Stimulated activated CD8-positive, alpha-beta memory T cell treated with anti-CD3 and anti-CD28 coated beads, Interleukin-4, amount 100 ng/mL, for 48 hours (primary cell): ENCODE measurements around the gene SREK1.
"Not testable (repeated sequence)": the region's sequence is repeated elsewhere in the genome, so short reads cannot be mapped to it uniquely, and the experiment has no call there.

Experiments
- DNase-seq: peaks from one replicate; pipeline ENCODE4 v3.0.0-alpha.2; 2020

SREK1 gene

DNA sequence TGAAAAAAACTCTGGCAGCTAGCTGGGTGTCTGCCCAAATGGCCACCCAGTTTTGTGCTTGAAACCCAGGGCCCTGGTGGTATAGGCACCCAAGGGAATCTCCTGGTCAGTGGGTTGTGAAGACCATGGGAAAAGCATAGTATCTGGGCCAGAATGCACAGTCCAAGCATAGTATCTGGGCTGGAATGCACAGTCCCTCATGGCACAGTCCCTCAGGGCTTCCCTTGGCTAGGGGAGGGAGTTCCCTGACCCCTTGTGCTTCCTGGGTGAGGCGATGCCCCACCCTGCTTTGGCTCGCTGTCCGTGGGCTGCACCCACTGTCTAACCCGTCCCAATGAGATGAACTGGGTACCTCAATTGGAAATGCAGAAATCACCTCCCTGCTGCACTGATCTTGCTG lies 78.8 kb downstream of the SREK1 start:
- not testable (repeated sequence) for DNase-seq

DNA sequence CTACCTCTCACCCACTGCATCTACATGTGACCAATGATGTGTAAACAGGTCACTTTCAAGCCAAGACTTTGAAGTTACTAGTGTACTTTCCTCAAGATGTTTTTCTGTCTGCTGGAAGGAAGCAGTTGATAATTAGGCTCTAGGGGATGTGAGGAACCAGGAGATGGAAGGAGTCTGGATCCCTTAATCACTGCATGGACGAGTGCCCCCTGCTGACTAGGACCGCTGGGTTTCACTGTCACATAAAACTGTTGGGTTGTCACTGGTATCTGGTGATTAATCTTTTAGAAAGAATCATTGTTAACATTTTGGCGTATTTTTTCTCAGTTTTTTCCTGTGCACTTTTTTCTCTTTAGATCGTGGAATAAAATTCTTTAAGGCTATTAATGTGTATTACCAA lies 79.5 kb downstream of the SREK1 start:
- no peak for DNase-seq

DNA sequence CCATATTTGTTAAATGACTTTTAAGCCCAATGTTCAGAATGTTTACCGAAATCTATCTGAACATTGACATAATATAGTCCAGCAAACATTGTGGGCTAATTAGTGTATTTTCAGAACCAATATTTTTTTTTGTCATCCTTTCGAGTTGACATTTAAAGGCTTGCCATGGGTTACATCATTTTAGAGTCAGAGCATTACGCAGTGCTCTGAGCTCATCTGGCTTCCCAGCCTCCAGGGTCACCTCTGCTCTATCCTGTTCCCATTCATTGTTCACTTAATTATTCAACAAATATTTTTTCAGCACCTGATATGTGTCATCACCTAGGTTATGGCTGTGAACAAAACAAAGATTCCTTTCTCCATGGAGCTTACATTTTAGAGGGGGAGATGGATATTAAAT lies 80.2 kb downstream of the SREK1 start:
- no peak for DNase-seq

DNA sequence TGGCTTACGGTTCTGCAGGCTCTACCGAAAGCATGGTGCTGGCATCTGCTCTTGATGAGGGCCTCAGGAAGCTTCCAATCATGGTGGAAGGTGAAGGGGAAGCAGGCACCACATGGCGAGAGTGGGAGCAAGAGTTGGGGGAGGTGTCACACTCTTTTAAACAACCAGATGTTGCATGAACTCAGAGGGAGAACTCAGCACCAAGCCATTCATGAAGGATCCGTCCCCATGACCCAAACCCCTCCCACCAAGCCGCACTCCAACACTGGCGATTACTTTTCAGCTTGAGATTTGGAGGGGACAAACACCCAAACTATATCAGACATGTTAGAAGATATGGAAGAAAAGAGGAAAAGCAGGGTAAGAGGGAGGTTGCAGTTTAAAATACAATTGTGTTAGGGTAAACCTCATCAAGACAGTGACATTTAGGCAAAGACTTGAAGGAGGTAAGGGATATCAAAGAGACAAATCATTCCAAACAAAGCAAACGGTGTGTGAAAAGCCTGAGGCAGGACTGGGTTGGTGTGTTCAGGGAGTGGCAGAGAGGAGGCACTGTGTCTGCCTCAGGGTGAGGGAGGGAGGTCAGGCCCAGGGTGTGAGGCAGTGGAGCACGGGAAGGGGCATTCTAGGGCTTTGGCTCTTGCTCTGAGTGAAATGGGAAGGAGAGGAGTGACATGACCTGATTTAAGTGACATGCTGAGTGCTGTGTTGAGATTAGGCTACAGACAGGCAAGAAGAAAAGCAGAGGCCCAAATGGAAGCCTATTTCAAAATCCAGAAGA lies 80.9 kb downstream of the SREK1 start:
- no peak for DNase-seq

DNA sequence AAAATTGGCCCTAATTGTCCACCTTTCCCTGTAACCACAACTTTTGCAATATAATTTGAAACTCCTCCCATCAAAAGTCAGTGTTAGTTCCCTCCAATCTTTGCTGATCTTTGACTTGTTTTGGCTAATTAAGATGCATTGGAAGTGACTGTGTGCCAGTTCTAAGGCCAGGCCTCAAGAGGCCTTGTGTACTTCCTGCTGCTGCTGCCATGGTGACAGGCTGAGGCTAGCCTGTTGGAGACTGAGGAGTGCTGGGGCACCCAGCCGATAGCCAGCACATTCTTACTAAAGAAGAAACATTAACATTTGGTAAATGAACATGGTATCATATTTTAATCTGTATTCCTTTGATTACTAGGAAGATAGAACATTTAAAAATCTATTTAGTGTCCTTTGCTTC lies 86.5 kb downstream of the SREK1 start:
- DNase-seq = no peak

DNA sequence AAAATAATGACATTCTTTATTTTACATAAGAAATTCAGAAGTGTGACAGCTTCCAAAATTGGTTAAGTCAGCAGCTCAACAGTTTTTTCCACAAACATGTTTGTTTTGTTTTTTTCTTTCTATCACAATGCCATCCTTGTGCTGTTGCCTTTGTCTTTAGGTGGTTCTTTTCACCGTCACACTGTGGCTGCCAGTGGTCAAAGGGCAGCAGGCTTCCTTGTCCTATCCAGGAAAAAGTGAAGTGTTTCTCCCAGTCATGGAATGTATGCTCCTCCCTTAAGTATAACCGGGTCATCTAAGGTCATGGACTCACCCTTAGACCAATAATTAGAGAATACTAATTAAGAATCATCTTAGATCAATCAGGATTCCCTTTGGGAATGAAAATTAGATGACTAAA lies 87.4 kb downstream of the SREK1 start:
- DNase-seq = no peak

DNA sequence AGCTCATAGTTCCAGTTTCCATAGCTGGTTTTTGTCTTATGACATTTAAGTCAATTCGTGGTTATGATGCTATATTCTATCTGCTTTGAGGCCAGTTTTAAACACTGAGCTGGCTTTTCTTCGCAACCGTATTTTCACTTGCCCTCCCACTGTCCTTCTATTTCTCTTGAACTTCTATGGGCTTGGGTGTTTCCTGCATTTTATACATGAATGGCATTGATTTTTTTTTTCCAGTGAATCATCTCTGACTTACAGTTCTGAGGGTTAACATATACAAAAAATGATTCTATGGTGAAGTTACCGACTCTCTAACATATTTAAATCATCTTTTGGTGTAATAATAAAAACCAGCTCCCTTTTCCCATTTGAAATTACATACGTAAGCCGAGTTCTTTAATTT lies 88.2 kb downstream of the SREK1 start:
- no peak for DNase-seq

DNA sequence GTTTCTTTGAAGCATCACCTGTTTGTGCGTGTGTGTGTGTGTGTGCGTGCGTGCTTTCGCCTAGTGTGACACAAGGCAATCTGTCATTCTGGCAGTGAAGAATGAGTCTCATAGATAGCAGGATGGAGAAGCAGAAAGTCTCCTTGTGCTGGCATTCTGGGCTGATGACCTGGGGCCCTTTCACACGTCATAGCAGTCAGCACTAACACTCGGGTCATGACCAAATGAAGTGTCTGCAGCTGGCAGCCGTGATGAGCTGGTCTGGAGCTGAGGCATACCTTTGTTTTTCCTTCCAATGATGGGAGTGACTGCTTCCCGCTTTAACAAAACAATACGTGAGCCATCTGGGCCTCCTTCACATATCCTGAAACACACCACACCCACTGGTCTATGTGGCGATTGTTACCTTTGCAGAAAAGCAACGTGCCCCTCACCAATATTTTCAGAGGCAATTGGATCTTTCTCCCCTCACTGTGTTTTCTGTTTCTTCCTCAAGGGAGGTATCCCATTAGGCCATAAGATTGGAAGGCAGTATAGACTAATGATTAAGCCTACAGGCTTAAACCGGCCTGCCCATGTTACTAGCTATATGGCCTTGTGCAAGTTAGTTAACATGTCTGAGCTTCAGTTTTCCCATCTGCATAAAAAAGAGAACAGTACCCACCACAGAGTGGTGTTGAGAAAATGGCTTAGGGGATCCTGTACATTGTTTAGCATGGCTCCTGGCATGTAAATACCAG lies 88.8 kb downstream of the SREK1 start:
- DNase-seq = no peak
